Measurements from ENCODE around the gene CLECL1.

CLECL1 gene

GRCh38 chr12:9759694-9760093, 26.8 kb upstream of the CLECL1 start:
- Histone ChIP-seq H3K4me1 (ENCODE audit: control insufficient read depth, insufficient read depth, low read length, poor library complexity, severe bottlenecking) (peaks cover 42% of the 10 kb centered on the region), H3K4me3 (ENCODE audit: insufficient read depth, low read depth, low read length, poor library complexity, severe bottlenecking) (peak overlapping the region; percentile 90), H3K9me3 (ENCODE audit: control insufficient read depth, low read length) (no peaks in the 10 kb centered on the region), H3K36me3 (ENCODE audit: control insufficient read depth, insufficient read depth, low read length) (peaks cover 26% of the 10 kb centered on the region), H3K27ac (ENCODE audit: insufficient read depth, low read length, poor library complexity, severe bottlenecking) (peak overlapping the region; percentile 98), H3K27me3 (replicated peaks; ENCODE audit: control insufficient read depth, insufficient read depth, low read length, poor library complexity, severe bottlenecking) (no peaks in the 10 kb centered on the region)
- DNase-seq = no peak

- Histone ChIP-seq H3K4me1 (ENCODE audit: control insufficient read depth, insufficient read depth, low read length, poor library complexity, severe bottlenecking) (peaks cover 31% of the 10 kb centered on the region), H3K4me3 (ENCODE audit: insufficient read depth, low read depth, low read length, poor library complexity, severe bottlenecking) (peak overlapping the region; percentile 90), H3K27ac (ENCODE audit: insufficient read depth, low read length, poor library complexity, severe bottlenecking) (peak overlapping the region; percentile 98), H3K27me3 (replicated peaks; ENCODE audit: control insufficient read depth, insufficient read depth, low read length, poor library complexity, severe bottlenecking) (no peaks in the 10 kb centered on the region), H3K9me3 (ENCODE audit: control insufficient read depth, low read length) (no peaks in the 10 kb centered on the region), H3K36me3 (ENCODE audit: control insufficient read depth, insufficient read depth, low read length) (peaks cover 41% of the 10 kb centered on the region)
- no peak for DNase-seq
Observed at GRCh38 chr12:9758119-9758518, 25.2 kb upstream of the CLECL1 start.

- Histone ChIP-seq H3K4me1 (ENCODE audit: control insufficient read depth, insufficient read depth, low read length, poor library complexity, severe bottlenecking) (peaks cover 30% of the 10 kb centered on the region), H3K9me3 (ENCODE audit: control insufficient read depth, low read length) (no peaks in the 10 kb centered on the region), H3K36me3 (ENCODE audit: control insufficient read depth, insufficient read depth, low read length) (peaks cover 47% of the 10 kb centered on the region), H3K27ac (ENCODE audit: insufficient read depth, low read length, poor library complexity, severe bottlenecking) (peak overlapping the region; percentile 98), H3K4me3 (ENCODE audit: insufficient read depth, low read depth, low read length, poor library complexity, severe bottlenecking) (peak overlapping the region; percentile 90), H3K27me3 (replicated peaks; ENCODE audit: control insufficient read depth, insufficient read depth, low read length, poor library complexity, severe bottlenecking) (no peaks in the 10 kb centered on the region)
- no peak for DNase-seq
Observed at GRCh38 chr12:9757433-9758025, 24.6 kb upstream of the CLECL1 start.

GRCh38 chr12:9756706-9757105, 23.8 kb upstream of the CLECL1 start:
- Histone ChIP-seq H3K9me3 (ENCODE audit: control insufficient read depth, low read length) (no peaks in the 10 kb centered on the region), H3K4me1 (ENCODE audit: control insufficient read depth, insufficient read depth, low read length, poor library complexity, severe bottlenecking) (peaks cover 22% of the 10 kb centered on the region)

GRCh38 chr12:9756170-9756569, 23.3 kb upstream of the CLECL1 start:
- no peaks in the 10 kb centered on the region for H3K27me3 ChIP-seq (replicated peaks; ENCODE audit: control insufficient read depth, insufficient read depth, low read length, poor library complexity, severe bottlenecking)
- H3K4me1 ChIP-seq (ENCODE audit: control insufficient read depth, insufficient read depth, low read length, poor library complexity, severe bottlenecking) = peaks cover 21% of the 10 kb centered on the region
- H3K27ac ChIP-seq (ENCODE audit: insufficient read depth, low read length, poor library complexity, severe bottlenecking) = peak overlapping the region; percentile 43
- no peak for DNase-seq
- no peaks in the 10 kb centered on the region for H3K9me3 ChIP-seq (ENCODE audit: control insufficient read depth, low read length)
- peaks cover 47% of the 10 kb centered on the region for H3K36me3 ChIP-seq (ENCODE audit: control insufficient read depth, insufficient read depth, low read length)
- H3K4me3 ChIP-seq (ENCODE audit: insufficient read depth, low read depth, low read length, poor library complexity, severe bottlenecking) = peak overlapping the region; percentile 90

More at GRCh38 chr12:9756706-9757105, 23.8 kb upstream of the CLECL1 start:
- DNase-seq = no peak
- Histone ChIP-seq H3K36me3 (ENCODE audit: control insufficient read depth, insufficient read depth, low read length) (peaks cover 47% of the 10 kb centered on the region), H3K27me3 (replicated peaks; ENCODE audit: control insufficient read depth, insufficient read depth, low read length, poor library complexity, severe bottlenecking) (no peaks in the 10 kb centered on the region), H3K27ac (ENCODE audit: insufficient read depth, low read length, poor library complexity, severe bottlenecking) (peak overlapping the region; percentile 43), H3K4me3 (ENCODE audit: insufficient read depth, low read depth, low read length, poor library complexity, severe bottlenecking) (peak overlapping the region; percentile 90)

- Histone ChIP-seq H3K4me3 (ENCODE audit: insufficient read depth, low read depth, low read length, poor library complexity, severe bottlenecking) (no peak overlapping the region), H3K4me1 (ENCODE audit: control insufficient read depth, insufficient read depth, low read length, poor library complexity, severe bottlenecking) (peaks cover 21% of the 10 kb centered on the region), H3K27me3 (replicated peaks; ENCODE audit: control insufficient read depth, insufficient read depth, low read length, poor library complexity, severe bottlenecking) (no peaks in the 10 kb centered on the region), H3K9me3 (ENCODE audit: control insufficient read depth, low read length) (no peaks in the 10 kb centered on the region), H3K27ac (ENCODE audit: insufficient read depth, low read length, poor library complexity, severe bottlenecking) (peak overlapping the region; percentile 33), H3K36me3 (ENCODE audit: control insufficient read depth, insufficient read depth, low read length) (peaks cover 47% of the 10 kb centered on the region)
- no peak for DNase-seq
Observed at GRCh38 chr12:9755567-9755966, 22.7 kb upstream of the CLECL1 start.

GRCh38 chr12:9755035-9755434, 22.1 kb upstream of the CLECL1 start:
- no peak overlapping the region for H3K4me3 ChIP-seq (ENCODE audit: insufficient read depth, low read depth, low read length, poor library complexity, severe bottlenecking)
- H3K27me3 ChIP-seq (replicated peaks; ENCODE audit: control insufficient read depth, insufficient read depth, low read length, poor library complexity, severe bottlenecking) = no peaks in the 10 kb centered on the region
- peaks cover 21% of the 10 kb centered on the region for H3K4me1 ChIP-seq (ENCODE audit: control insufficient read depth, insufficient read depth, low read length, poor library complexity, severe bottlenecking)
- DNase-seq = no peak
- peak overlapping the region; percentile 33 for H3K27ac ChIP-seq (ENCODE audit: insufficient read depth, low read length, poor library complexity, severe bottlenecking)
- no peaks in the 10 kb centered on the region for H3K9me3 ChIP-seq (ENCODE audit: control insufficient read depth, low read length)
- H3K36me3 ChIP-seq (ENCODE audit: control insufficient read depth, insufficient read depth, low read length) = peaks cover 47% of the 10 kb centered on the region

GRCh38 chr12:9754099-9754927, 21.4 kb upstream of the CLECL1 start:
- H3K9me3 ChIP-seq (ENCODE audit: control insufficient read depth, low read length) = no peaks in the 10 kb centered on the region
- no peaks in the 10 kb centered on the region for H3K27me3 ChIP-seq (replicated peaks; ENCODE audit: control insufficient read depth, insufficient read depth, low read length, poor library complexity, severe bottlenecking)
- H3K4me3 ChIP-seq (ENCODE audit: insufficient read depth, low read depth, low read length, poor library complexity, severe bottlenecking) = no peak overlapping the region
- no peak for DNase-seq
- peaks cover 47% of the 10 kb centered on the region for H3K36me3 ChIP-seq (ENCODE audit: control insufficient read depth, insufficient read depth, low read length)
- peak overlapping the region; percentile 33 for H3K27ac ChIP-seq (ENCODE audit: insufficient read depth, low read length, poor library complexity, severe bottlenecking)
- peaks cover 21% of the 10 kb centered on the region for H3K4me1 ChIP-seq (ENCODE audit: control insufficient read depth, insufficient read depth, low read length, poor library complexity, severe bottlenecking)

GRCh38 chr12:9753498-9753897, 20.6 kb upstream of the CLECL1 start:
- Histone ChIP-seq H3K36me3 (ENCODE audit: control insufficient read depth, insufficient read depth, low read length) (peaks cover 47% of the 10 kb centered on the region), H3K27me3 (replicated peaks; ENCODE audit: control insufficient read depth, insufficient read depth, low read length, poor library complexity, severe bottlenecking) (no peaks in the 10 kb centered on the region), H3K9me3 (ENCODE audit: control insufficient read depth, low read length) (no peaks in the 10 kb centered on the region), H3K27ac (ENCODE audit: insufficient read depth, low read length, poor library complexity, severe bottlenecking) (no peak overlapping the region), H3K4me1 (ENCODE audit: control insufficient read depth, insufficient read depth, low read length, poor library complexity, severe bottlenecking) (peaks cover 21% of the 10 kb centered on the region), H3K4me3 (ENCODE audit: insufficient read depth, low read depth, low read length, poor library complexity, severe bottlenecking) (no peak overlapping the region)
- DNase-seq = no peak

- no peak overlapping the region for H3K27ac ChIP-seq (ENCODE audit: insufficient read depth, low read length, poor library complexity, severe bottlenecking)
- no peak overlapping the region for H3K4me3 ChIP-seq (ENCODE audit: insufficient read depth, low read depth, low read length, poor library complexity, severe bottlenecking)
- H3K36me3 ChIP-seq (ENCODE audit: control insufficient read depth, insufficient read depth, low read length) = peaks cover 47% of the 10 kb centered on the region
- H3K27me3 ChIP-seq (replicated peaks; ENCODE audit: control insufficient read depth, insufficient read depth, low read length, poor library complexity, severe bottlenecking) = no peaks in the 10 kb centered on the region
- H3K4me1 ChIP-seq (ENCODE audit: control insufficient read depth, insufficient read depth, low read length, poor library complexity, severe bottlenecking) = peaks cover 21% of the 10 kb centered on the region
- H3K9me3 ChIP-seq (ENCODE audit: control insufficient read depth, low read length) = no peaks in the 10 kb centered on the region
- DNase-seq = no peak
Observed at GRCh38 chr12:9753073-9753472, 20.2 kb upstream of the CLECL1 start.

All from effector memory CD4-positive, alpha-beta T cell (primary cell).